Measurements from ENCODE around the gene KCNQ5. TPM values are rescaled to one million over a fixed set of nuclear protein-coding genes. Genes with fewer than 3 reads are reported as not detected.

KCNQ5 gene
- total RNA-seq, 2 experiments from 2014 or later = 2.1 to 2.5 TPM

DNA sequence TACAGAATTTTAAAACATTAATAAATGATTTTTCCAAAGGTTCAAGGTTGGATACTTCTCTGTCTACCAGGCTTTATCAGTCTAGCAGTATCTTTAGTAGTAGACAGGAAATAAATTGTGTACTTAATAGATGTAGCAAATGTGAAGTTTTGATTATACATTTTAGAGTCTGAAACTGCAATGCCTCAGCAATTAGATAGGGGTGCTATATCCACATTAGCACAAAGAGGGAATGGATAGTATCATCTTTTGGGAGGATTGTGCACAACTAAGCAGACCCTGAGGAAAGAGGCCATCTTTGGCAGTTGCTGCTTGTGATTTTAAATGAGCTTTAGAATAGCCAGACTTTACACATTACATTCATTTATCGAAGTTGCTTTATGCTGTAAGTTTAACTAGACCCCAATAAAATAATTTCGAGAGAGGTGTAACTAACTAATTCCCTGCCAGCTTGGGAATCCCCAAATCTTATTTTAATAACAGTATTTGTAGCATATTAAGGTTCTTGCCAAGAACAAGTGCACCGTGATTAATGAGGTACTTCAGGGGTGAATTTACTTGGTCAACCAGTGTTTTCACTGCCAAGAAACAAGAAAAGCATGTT is 2.8 kb downstream of the KCNQ5 start:
- intact Hi-C loops (cut with DNase I, micrococcal nuclease) = loop anchor here in 1 of 2 experiments (10.0 kb wide), 1 partner anchor 210 kb away; no protein-coding TSS in a partner anchor
- peak overlapping the region; percentile 62 for H3K4me3 Mint-ChIP-seq

GRCh38 chr6:72626126-72626525 is 4.3 kb downstream of the KCNQ5 start:
- Mint-ChIP-seq H3K4me1 (ENCODE audit: low read depth) (peaks cover 19% of the 10 kb centered on the region), H3K9me3 (no peaks in the 10 kb centered on the region), H3K27me3 (peaks cover 9% of the 10 kb centered on the region), H3K4me3 (no peak overlapping the region), H3K36me3 (ENCODE audit: low read depth) (no peaks in the 10 kb centered on the region), H3K27ac (no peak overlapping the region)
- CTCF ChIA-PET = no interaction called here
- Histone ChIP-seq H3K27ac (ENCODE audit: low read depth in 1 of 2, low read length in 2 of 2) (no peak overlapping the region), H3K9me3 (ENCODE audit: control insufficient read depth in 1 of 2, insufficient read depth in 1 of 2, low read length in 2 of 2) (no peaks in the 10 kb centered on the region), H3K36me3 (ENCODE audit: insufficient read depth, low read length) (no peaks in the 10 kb centered on the region), H3K4me1 (ENCODE audit: insufficient read depth, low read length) (peaks cover 18% of the 10 kb centered on the region), H3K27me3 (ENCODE audit: control insufficient read depth in 1 of 2, insufficient read depth in 2 of 2, low read length in 2 of 2) (no peaks in the 10 kb centered on the region), H3K4me3 (ENCODE audit: low read length) (no peak overlapping the region)
- intact Hi-C loops (cut with DNase I, micrococcal nuclease) = loop anchor here in 1 of 2 experiments (10.0 kb wide), 1 partner anchor 211 kb away; no protein-coding TSS in a partner anchor
- DNase-seq (no peak), ATAC-seq (ENCODE audit: poor library complexity) (no peak)
- POLR2A ChIA-PET = no interaction called here
- TF ChIP-seq, protein P1, sequence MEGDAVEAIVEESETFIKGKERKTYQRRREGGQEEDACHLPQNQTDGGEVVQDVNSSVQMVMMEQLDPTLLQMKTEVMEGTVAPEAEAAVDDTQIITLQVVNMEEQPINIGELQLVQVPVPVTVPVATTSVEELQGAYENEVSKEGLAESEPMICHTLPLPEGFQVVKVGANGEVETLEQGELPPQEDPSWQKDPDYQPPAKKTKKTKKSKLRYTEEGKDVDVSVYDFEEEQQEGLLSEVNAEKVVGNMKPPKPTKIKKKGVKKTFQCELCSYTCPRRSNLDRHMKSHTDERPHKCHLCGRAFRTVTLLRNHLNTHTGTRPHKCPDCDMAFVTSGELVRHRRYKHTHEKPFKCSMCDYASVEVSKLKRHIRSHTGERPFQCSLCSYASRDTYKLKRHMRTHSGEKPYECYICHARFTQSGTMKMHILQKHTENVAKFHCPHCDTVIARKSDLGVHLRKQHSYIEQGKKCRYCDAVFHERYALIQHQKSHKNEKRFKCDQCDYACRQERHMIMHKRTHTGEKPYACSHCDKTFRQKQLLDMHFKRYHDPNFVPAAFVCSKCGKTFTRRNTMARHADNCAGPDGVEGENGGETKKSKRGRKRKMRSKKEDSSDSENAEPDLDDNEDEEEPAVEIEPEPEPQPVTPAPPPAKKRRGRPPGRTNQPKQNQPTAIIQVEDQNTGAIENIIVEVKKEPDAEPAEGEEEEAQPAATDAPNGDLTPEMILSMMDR (IDR thresholded peaks at IDR 0.05) = no peak

More for the DNA sequence above, 2.8 kb downstream of the KCNQ5 start:
- Mint-ChIP-seq H3K9me3 (no peaks in the 10 kb centered on the region), H3K4me1 (ENCODE audit: low read depth) (peaks cover 34% of the 10 kb centered on the region), H3K27me3 (peaks cover 21% of the 10 kb centered on the region), H3K36me3 (ENCODE audit: low read depth) (no peaks in the 10 kb centered on the region), H3K27ac (no peak overlapping the region)
- Histone ChIP-seq H3K27ac (ENCODE audit: low read depth in 1 of 2, low read length in 2 of 2) (no peak overlapping the region), H3K4me3 (ENCODE audit: low read length) (no peak overlapping the region), H3K4me1 (ENCODE audit: insufficient read depth, low read length) (peaks cover 32% of the 10 kb centered on the region), H3K36me3 (ENCODE audit: insufficient read depth, low read length) (no peaks in the 10 kb centered on the region), H3K27me3 (ENCODE audit: control insufficient read depth in 1 of 2, insufficient read depth in 2 of 2, low read length in 2 of 2) (no peaks in the 10 kb centered on the region), H3K9me3 (ENCODE audit: control insufficient read depth in 1 of 2, insufficient read depth in 1 of 2, low read length in 2 of 2) (no peaks in the 10 kb centered on the region)
- TF ChIP-seq, protein P1 (IDR thresholded peaks at IDR 0.05) = peak; percentile 59
- ChIA-PET POLR2A (no interaction called here), CTCF (no interaction called here)
- ATAC-seq (ENCODE audit: poor library complexity) (no peak), DNase-seq (peak in 3 of 14 experiments; percentile 19 to 30 (median 21))

GRCh38 chr6:72627539-72627938 is 5.7 kb downstream of the KCNQ5 start:
- H3K27me3 ChIP-seq (ENCODE audit: control insufficient read depth in 1 of 2, insufficient read depth in 2 of 2, low read length in 2 of 2) = no peaks in the 10 kb centered on the region
- H3K9me3 ChIP-seq (ENCODE audit: control insufficient read depth in 1 of 2, insufficient read depth in 1 of 2, low read length in 2 of 2) = no peaks in the 10 kb centered on the region
- no peak for ATAC-seq (ENCODE audit: poor library complexity)
- Mint-ChIP-seq H3K36me3 (ENCODE audit: low read depth) (no peaks in the 10 kb centered on the region), H3K9me3 (peaks cover 2% of the 10 kb centered on the region), H3K4me1 (ENCODE audit: low read depth) (peaks cover 18% of the 10 kb centered on the region), H3K27me3 (peaks cover 9% of the 10 kb centered on the region), H3K4me3 (no peak overlapping the region), H3K27ac (no peak overlapping the region)
- intact Hi-C loops (cut with DNase I, micrococcal nuclease) = loop anchor here in 1 of 2 experiments (10.0 kb wide), 1 partner anchor 213 kb away; no protein-coding TSS in a partner anchor
- peaks cover 8% of the 10 kb centered on the region for H3K4me1 ChIP-seq (ENCODE audit: insufficient read depth, low read length)
- CTCF ChIA-PET = interaction anchor here (0.9 kb wide), 1 partner anchor 11 kb away, joined by 3 read pairs; no protein-coding TSS in a partner anchor
- H3K36me3 ChIP-seq (ENCODE audit: insufficient read depth, low read length) = no peaks in the 10 kb centered on the region
- H3K4me3 ChIP-seq (ENCODE audit: low read length) = no peak overlapping the region
- POLR2A ChIA-PET = no interaction called here
- TF ChIP-seq, protein P1 (IDR thresholded peaks at IDR 0.05) = no peak
- DNase-seq = no peak
- H3K27ac ChIP-seq (ENCODE audit: low read depth in 1 of 2, low read length in 2 of 2) = no peak overlapping the region

All from CD4-positive, alpha-beta T cell (primary cell).